ENCODE results near the gene NOTCH2.

Gene NOTCH2

DNA sequence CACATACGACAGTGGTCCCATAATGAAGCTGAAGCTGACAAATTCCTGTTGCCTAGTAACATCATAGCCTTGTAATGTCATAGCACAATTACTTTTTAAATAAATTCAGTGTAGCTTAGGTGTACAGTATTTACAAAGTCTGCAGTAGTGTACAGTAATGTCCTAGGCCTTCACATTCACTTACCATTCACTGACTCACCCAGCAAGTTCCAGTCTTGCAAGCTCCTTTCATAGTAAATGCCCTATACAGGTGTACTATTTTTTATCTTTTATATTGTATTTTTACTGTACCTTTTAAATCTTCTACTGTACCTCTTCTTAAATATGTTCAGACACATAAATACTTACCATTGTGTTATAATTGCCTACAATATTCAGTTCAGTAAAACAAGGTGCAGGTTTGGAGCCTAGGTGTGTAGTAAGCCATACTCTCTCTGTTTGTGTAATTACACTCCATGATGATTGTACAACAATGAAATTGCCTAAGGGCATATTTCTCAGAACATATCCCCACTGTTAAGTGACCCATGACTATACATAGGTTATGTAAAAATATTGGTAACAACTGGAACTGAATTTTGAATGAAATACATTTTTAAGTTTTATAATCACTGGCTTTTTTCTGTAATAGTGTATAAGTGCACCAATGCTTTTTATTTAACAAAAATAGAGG is 139.7 kb downstream of the NOTCH2 start:
- no peak overlapping the region for H3K4me3 ChIP-seq (ENCODE audit: low read depth, low read length)
- DNase-seq (ENCODE audit: low read depth), result no peak
- no peak for TF ChIP-seq MYC (IDR thresholded peaks at IDR 0.05; ENCODE audit: low read depth, low read length)
- no peak for TF ChIP-seq POLR2A (IDR thresholded peaks at IDR 0.05; ENCODE audit: extremely low read depth, insufficient read length)
- TF ChIP-seq, protein P1, sequence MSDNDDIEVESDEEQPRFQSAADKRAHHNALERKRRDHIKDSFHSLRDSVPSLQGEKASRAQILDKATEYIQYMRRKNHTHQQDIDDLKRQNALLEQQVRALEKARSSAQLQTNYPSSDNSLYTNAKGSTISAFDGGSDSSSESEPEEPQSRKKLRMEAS (IDR thresholded peaks at IDR 0.05; ENCODE audit: low read depth, low read length), result no peak
- TF ChIP-seq, protein P2, sequence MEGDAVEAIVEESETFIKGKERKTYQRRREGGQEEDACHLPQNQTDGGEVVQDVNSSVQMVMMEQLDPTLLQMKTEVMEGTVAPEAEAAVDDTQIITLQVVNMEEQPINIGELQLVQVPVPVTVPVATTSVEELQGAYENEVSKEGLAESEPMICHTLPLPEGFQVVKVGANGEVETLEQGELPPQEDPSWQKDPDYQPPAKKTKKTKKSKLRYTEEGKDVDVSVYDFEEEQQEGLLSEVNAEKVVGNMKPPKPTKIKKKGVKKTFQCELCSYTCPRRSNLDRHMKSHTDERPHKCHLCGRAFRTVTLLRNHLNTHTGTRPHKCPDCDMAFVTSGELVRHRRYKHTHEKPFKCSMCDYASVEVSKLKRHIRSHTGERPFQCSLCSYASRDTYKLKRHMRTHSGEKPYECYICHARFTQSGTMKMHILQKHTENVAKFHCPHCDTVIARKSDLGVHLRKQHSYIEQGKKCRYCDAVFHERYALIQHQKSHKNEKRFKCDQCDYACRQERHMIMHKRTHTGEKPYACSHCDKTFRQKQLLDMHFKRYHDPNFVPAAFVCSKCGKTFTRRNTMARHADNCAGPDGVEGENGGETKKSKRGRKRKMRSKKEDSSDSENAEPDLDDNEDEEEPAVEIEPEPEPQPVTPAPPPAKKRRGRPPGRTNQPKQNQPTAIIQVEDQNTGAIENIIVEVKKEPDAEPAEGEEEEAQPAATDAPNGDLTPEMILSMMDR (IDR thresholded peaks at IDR 0.05; ENCODE audit: low read depth, low read length), result no peak

DNA sequence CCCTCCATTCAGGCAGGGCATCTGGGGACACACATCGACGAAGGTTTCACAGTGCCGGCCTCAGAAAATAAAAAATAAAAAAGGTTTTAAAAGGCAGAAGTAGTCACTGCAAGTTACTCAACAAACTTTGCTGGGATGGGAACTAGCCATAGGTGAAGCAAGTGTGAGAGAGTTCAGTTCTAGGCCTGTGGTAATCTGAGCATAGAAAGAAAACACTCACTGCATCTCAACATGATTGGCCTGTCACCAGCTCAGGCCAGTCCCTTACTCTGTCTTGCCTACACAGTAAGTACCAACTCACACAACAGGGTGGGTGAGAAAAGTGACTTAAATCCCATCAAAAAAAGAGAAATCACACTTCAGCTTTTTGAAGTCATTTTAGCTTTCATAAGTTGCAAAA is 142.9 kb downstream of the NOTCH2 start:
- TF ChIP-seq, protein P1 (IDR thresholded peaks at IDR 0.05; ENCODE audit: low read depth, low read length), result no peak
- TF ChIP-seq MYC (IDR thresholded peaks at IDR 0.05; ENCODE audit: low read depth, low read length), result no peak
- no peak overlapping the region for H3K4me3 ChIP-seq (ENCODE audit: low read depth, low read length)
- DNase-seq (ENCODE audit: low read depth), result no peak

DNA sequence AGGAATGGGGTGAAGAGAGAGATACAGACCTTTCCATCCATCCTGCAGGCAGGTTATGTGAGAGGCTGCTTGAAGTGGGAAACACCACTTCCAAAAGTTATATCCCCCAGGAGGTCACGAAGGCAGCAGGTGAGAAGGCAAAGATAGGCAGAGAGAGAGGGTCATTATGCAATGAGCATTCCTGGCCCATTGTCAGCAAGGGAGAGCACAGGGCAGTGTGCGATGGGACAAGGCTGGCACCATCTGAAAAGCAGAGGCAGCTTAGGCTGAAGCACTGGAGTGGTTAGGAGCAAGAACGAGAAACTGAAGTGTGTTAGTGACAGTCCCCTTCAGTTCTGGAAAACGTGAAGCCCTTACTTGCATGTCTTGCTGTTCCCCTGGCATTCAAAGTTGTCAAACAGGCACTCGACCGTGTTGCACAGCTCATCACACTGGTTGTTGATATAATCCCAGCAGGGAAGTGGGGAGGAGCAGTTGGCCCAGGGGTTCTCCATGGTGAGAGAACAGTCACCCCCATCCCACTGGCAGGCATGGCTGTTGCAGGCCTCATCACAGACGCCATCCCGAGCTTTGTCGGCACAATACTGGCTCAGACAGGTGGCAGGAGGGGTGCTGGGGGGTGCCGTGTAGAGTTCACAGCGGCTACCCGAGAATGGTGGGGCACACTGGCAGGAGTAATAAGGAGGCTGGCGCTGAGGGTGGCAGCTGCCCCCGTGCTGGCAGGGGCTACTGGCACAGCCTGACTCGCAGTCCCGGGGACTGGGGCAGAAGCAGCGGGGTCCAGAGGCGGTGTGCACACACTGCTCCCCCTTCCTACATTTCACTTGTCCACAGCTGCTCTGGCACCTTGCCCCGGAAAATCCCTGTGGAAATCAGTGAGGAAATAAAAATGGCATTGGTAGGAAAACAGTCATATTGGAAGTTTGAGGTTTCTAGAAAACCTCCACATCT is 144.2 kb downstream of the NOTCH2 start:
- TF ChIP-seq, protein P1 (IDR thresholded peaks at IDR 0.05; ENCODE audit: low read depth, low read length), result no peak
- no peak overlapping the region for H3K4me3 ChIP-seq (ENCODE audit: low read depth, low read length)
- DNase-seq (ENCODE audit: low read depth), result no peak

DNA sequence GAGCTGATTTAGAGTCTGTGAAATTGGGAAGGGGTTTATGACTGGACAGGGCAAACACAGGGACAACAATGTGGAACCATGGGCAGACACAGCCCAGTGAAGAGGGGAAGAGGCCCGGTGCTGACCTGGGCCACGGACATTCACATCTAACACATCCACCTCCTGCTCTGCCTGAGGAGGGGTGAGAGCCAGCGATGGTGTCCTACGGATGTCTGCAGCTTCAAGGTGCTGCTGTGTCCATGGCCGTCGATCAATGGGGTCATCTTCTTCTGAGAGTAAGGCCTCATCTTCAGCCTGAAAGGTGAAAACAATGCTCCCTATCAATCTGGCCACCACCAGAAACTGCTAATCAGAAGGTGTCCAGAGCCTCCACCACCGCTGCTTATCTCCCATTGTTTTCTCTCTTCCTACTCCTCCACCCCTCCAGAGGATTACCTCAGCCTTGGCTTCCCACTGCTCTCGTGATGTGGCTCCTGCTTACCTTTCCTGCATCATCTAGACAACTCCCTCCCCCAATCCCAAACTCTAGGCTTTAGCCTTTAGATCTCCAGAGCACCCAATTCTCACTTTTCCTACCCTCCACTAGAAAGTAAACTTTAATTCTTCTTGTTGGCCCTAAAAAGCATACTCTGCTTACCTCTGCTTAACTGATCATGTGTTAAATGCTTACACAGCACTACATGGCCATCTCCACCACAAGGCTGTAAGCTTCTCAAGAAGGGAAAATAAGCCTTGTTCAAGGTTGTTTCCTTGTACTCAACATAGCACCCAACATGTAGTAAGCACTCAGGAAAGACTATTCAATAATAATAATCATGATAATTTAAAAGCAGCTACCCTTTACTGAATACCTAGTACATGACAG is 149.1 kb downstream of the NOTCH2 start:
- no peak for DNase-seq (ENCODE audit: low read depth)
- TF ChIP-seq MYC (IDR thresholded peaks at IDR 0.05; ENCODE audit: low read depth, low read length) (no peak), POLR2A (IDR thresholded peaks at IDR 0.05; ENCODE audit: extremely low read depth, insufficient read length) (no peak)
- TF ChIP-seq, protein P2 (IDR thresholded peaks at IDR 0.05; ENCODE audit: low read depth, low read length), result no peak
- TF ChIP-seq, protein P1 (IDR thresholded peaks at IDR 0.05; ENCODE audit: low read depth, low read length), result no peak

DNA sequence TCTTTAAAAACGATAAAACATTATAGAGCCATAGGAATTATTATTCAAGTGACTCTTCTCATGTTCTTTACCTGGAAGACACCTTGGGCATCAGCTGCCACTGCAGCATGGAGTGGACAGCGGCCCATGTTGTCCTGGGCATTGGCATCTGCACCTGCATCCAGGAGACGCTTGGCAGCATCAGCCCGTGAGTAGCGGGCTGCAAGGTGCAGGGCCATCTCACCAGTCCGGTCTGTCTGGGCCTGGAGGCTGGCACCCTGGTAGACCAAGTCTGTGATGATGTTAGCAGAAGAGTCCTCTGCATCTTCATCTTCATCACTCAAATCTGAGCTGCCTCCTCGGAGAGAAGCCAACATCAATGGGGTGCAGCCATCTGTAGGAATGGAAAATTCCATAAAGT is 150.2 kb downstream of the NOTCH2 start:
- TF ChIP-seq MYC (IDR thresholded peaks at IDR 0.05; ENCODE audit: low read depth, low read length) (no peak), POLR2A (IDR thresholded peaks at IDR 0.05; ENCODE audit: extremely low read depth, insufficient read length) (no peak)
- TF ChIP-seq, protein P2 (IDR thresholded peaks at IDR 0.05; ENCODE audit: low read depth, low read length), result no peak
- no peak overlapping the region for H3K4me3 ChIP-seq (ENCODE audit: low read depth, low read length)
- no peak for DNase-seq (ENCODE audit: low read depth)

More for the DNA sequence above, 149.1 kb downstream of the NOTCH2 start:
- no peak overlapping the region for H3K4me3 ChIP-seq (ENCODE audit: low read depth, low read length)

DNA sequence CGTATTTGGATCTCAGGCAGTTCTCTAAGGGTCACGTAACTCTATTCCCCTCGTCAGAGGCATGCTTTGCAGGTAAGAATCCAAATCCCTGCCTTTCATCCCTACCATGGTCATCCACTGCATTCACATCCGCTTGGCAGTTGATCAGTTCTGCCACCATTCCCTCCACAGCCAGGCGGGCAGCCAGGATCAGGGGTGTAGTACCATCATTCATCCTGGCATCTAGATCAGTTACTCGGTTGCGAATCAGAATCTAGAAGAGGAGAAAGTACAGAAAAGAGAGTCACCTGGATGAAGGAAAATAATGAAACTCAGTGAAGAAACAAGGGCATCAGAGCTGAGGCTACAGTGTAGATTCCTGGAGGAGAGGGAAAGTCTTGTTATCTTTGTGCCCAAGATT is 151.2 kb downstream of the NOTCH2 start:
- TF ChIP-seq, protein P2 (IDR thresholded peaks at IDR 0.05; ENCODE audit: low read depth, low read length), result no peak
- TF ChIP-seq MYC (IDR thresholded peaks at IDR 0.05; ENCODE audit: low read depth, low read length) (no peak), POLR2A (IDR thresholded peaks at IDR 0.05; ENCODE audit: extremely low read depth, insufficient read length) (no peak)
- TF ChIP-seq, protein P1 (IDR thresholded peaks at IDR 0.05; ENCODE audit: low read depth, low read length), result no peak

More for the DNA sequence above, 151.2 kb downstream of the NOTCH2 start:
- no peak for DNase-seq (ENCODE audit: low read depth)
- H3K4me3 ChIP-seq (ENCODE audit: low read depth, low read length), result no peak overlapping the region
